Type B pancreatic cell (in vitro differentiated cells): ENCODE measurements around the gene IRF7. TPM values are rescaled to one million over a fixed set of nuclear protein-coding genes. Genes with fewer than 3 reads are reported as not detected.
A peak's percentile ranks its signal among the peaks of the same experiment; 100 is the strongest.

Experiments used
- DNase-seq: peaks from one replicate; pipeline ENCODE4 v3.0.0; 2021; ENCODE audit warnings: mixed read lengths; ENCODE audit not compliant: unreplicated experiment; ENCODE audit errors: extremely low spot score
- H3K27ac Mint-ChIP-seq: 2 replicates; pipeline ENCODE4 v1.8.0; 2021; ENCODE audit warnings: mild to moderate bottlenecking, mixed read lengths
- H3K27me3 Mint-ChIP-seq: 2 replicates; pipeline ENCODE4 v1.8.0; 2021; ENCODE audit warnings: mixed read lengths
- H3K36me3 Mint-ChIP-seq: 2 replicates; pipeline ENCODE4 v1.8.0; 2021; ENCODE audit warnings: mixed read lengths
- H3K4me1 Mint-ChIP-seq: one replicate; pipeline ENCODE4 v1.8.0; 2021; ENCODE audit warnings: mixed read lengths; ENCODE audit not compliant: unreplicated experiment
- H3K4me3 Mint-ChIP-seq: 2 replicates; pipeline ENCODE4 v1.8.0; 2021; ENCODE audit warnings: mild to moderate bottlenecking, mixed read lengths
- H3K9me3 Mint-ChIP-seq: 2 replicates; pipeline ENCODE4 v1.8.0; 2021; ENCODE audit warnings: mixed read lengths
- microRNA-seq: library from miRNA; unstranded; fragments of <30 nt; microRNA quantifications from one replicate; pipeline ENCODE4, GENCODE V29; 2020
- total RNA-seq: library from RNA; stranded (reverse); gene quantifications from 2 replicates; pipeline ENCODE4 v1.2.1, GENCODE V29; 2021; ENCODE audit warnings: low replicate concordance
- TF ChIP-seq, protein P1 (sequence below): fragments of 200-600 bp; sonication (generic); conservative IDR thresholded peaks from 2 replicates; pipeline ENCODE4 v1.5.0; 2021; ENCODE audit warnings: antibody characterized with exemption, mild to moderate bottlenecking

Gene IRF7
- total RNA-seq, 1 donor from 2014 or later = 16.4 TPM

DNA sequence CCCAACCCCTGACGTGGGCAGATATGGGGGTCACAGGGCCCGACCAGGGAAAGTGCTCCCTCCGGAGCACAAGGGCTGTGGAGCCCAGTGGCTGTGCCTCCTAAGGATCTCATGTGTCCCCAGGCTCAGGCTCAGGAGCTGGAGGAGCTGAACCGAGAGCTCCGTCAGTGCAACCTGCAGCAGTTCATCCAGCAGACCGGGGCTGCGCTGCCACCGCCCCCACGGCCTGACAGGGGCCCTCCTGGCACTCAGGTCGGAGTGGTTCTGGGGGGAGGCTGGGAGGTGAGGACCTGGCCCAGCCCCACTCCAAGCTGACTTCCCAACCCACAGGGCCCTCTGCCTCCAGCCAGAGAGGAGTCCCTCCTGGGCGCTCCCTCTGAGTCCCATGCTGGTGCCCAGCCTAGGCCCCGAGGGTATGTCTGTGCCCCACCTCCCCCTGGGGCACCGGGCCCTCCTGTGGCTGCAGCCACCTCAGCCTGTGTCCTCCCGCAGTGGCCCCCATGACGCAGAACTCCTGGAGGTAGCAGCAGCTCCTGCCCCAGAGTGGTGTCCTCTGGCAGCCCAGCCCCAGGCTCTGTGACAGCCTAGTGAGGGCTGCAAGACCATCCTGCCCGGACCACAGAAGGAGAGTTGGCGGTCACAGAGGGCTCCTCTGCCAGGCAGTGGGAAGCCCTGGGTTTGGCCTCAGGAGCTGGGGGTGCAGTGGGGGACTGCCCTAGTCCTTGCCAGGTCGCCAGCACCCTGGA is 52.5 kb downstream of the IRF7 start:
- Mint-ChIP-seq H3K4me3 (peak overlapping the region; percentile 65), H3K36me3 (no peaks in the 10 kb centered on the region), H3K27ac (peak overlapping the region; percentile 90), H3K27me3 (peaks cover 4% of the 10 kb centered on the region), H3K4me1 (peaks cover 5% of the 10 kb centered on the region), H3K9me3 (no peaks in the 10 kb centered on the region)
- TF ChIP-seq, protein P1, sequence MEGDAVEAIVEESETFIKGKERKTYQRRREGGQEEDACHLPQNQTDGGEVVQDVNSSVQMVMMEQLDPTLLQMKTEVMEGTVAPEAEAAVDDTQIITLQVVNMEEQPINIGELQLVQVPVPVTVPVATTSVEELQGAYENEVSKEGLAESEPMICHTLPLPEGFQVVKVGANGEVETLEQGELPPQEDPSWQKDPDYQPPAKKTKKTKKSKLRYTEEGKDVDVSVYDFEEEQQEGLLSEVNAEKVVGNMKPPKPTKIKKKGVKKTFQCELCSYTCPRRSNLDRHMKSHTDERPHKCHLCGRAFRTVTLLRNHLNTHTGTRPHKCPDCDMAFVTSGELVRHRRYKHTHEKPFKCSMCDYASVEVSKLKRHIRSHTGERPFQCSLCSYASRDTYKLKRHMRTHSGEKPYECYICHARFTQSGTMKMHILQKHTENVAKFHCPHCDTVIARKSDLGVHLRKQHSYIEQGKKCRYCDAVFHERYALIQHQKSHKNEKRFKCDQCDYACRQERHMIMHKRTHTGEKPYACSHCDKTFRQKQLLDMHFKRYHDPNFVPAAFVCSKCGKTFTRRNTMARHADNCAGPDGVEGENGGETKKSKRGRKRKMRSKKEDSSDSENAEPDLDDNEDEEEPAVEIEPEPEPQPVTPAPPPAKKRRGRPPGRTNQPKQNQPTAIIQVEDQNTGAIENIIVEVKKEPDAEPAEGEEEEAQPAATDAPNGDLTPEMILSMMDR = no peak
- peak; percentile 65 for DNase-seq

Small RNA genes lying within 50 kb of the gene (microRNA-seq; reads per million reads assigned to microRNA genes)
- 496 reads per million, percentile 77 among the genes with 10 or more reads in this experiment for gene MIR210

Other genes with a start within 250 kb of the IRF7 start
- 95.0 and 185 TPM in 2 replicates for gene B4GALNT4, start 246.5 kb downstream of the IRF7 start, total RNA-seq
- gene PKP3, start 221.7 kb downstream of the IRF7 start, total RNA-seq = 51.6 and 156 TPM in 2 replicates
- 36.2 and 44.0 TPM in 2 replicates for gene SIGIRR, start 201.0 kb downstream of the IRF7 start, total RNA-seq
- 25.3 and 66.6 TPM in 2 replicates for gene ANO9, start 173.9 kb downstream of the IRF7 start, total RNA-seq
- gene PTDSS2, start 165.7 kb downstream of the IRF7 start, total RNA-seq = 33.6 and 46.9 TPM in 2 replicates
- gene RNH1, start 108.7 kb downstream of the IRF7 start, total RNA-seq = 84.5 and 128 TPM in 2 replicates
- 54.6 and 63.1 TPM in 2 replicates for gene HRAS, start 80.4 kb downstream of the IRF7 start, total RNA-seq
- gene LRRC56, start 78.4 kb downstream of the IRF7 start, total RNA-seq = 1.7 and 1.8 TPM in 2 replicates
- 6.7 and 7.2 TPM in 2 replicates for gene LMNTD2, start 55.2 kb downstream of the IRF7 start, total RNA-seq
- 35.7 and 75.8 TPM in 2 replicates for gene RASSF7, start 55.0 kb downstream of the IRF7 start, total RNA-seq
- gene PHRF1, start 39.5 kb downstream of the IRF7 start, total RNA-seq = 38.7 and 40.8 TPM in 2 replicates
- gene CDHR5, start 9.0 kb upstream of the IRF7 start, total RNA-seq = 7.1 and 23.0 TPM in 2 replicates
- 3.1 and 15.3 TPM in 2 replicates for gene SCT, start 11.2 kb upstream of the IRF7 start, total RNA-seq
- gene DRD4, start 21.3 kb upstream of the IRF7 start, total RNA-seq = 0.59 and 1.2 TPM in 2 replicates
- 41.0 and 48.1 TPM in 2 replicates for gene DEAF1, start 79.3 kb upstream of the IRF7 start, total RNA-seq
- gene TMEM80, start 79.9 kb upstream of the IRF7 start, total RNA-seq = 23.2 and 37.4 TPM in 2 replicates
- gene EPS8L2, start 90.3 kb upstream of the IRF7 start, total RNA-seq = 218 and 497 TPM in 2 replicates
- gene TALDO1, start 131.5 kb upstream of the IRF7 start, total RNA-seq = 189 and 288 TPM in 2 replicates
- 80.1 and 80.9 TPM in 2 replicates for gene GATD1, start 161.5 kb upstream of the IRF7 start, total RNA-seq
- gene CEND1, start 174.1 kb upstream of the IRF7 start, total RNA-seq = 0.17 and 0.89 TPM in 2 replicates
- 31.6 and 35.6 TPM in 2 replicates for gene SLC25A22, start 182.3 kb upstream of the IRF7 start, total RNA-seq
- gene PIDD1, start 189.3 kb upstream of the IRF7 start, total RNA-seq = 32.7 and 44.5 TPM in 2 replicates
- gene RPLP2, start 194.0 kb upstream of the IRF7 start, total RNA-seq = 1,985 and 2,207 TPM in 2 replicates
- gene PNPLA2, start 203.0 kb upstream of the IRF7 start, total RNA-seq = 47.8 and 55.6 TPM in 2 replicates
- 10.3 and 19.3 TPM in 2 replicates for gene CRACR2B, start 212.0 kb upstream of the IRF7 start, total RNA-seq
- 126 and 128 TPM in 2 replicates for gene CD151, start 217.0 kb upstream of the IRF7 start, total RNA-seq
- 106 and 134 TPM in 2 replicates for gene POLR2L, start 226.6 kb upstream of the IRF7 start, total RNA-seq
- gene TSPAN4, start 226.9 kb upstream of the IRF7 start, total RNA-seq = 12.8 and 43.2 TPM in 2 replicates